Glomerular visceral epithelial cell (primary cell): ENCODE measurements around the gene LZIC.

ENCODE experiments used
- DNase-seq: peaks from one replicate; pipeline ENCODE4 v3.0.0-alpha.2; 2016; ENCODE audit errors: extremely low spot score

Gene LZIC

GRCh38 chr1:9910423-9911178, 32.6 kb downstream of the LZIC start:
- DNase-seq = peak; percentile 99

DNA sequence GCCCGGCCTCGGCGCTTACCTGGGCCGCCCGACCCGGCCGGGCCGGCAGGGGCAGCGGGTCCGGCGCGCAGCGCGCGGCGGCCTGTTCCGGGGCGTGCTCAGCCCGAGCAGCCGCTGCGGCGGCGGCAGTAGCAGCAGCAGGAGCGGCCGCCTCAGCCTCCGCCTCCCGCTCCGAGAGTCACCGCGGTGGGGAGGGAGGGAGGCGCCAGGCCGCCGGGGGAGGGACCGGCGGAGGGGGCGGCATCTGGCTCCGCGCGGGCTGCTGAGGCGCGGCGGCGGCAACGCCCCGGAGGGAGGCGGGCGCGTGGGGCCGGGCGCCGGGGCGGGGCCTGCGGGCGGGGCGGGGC, 33.1 kb downstream of the LZIC start, which contains the start of gene CTNNBIP1:
TSS of gene CTNNBIP1 (minus strand) at position 194 of the 347 bp plus-strand sequence. CDS start 38,205 bp downstream, outside the sequence.
- no peak for DNase-seq

- peak; percentile 37 for DNase-seq
These were observed 33.8 kb downstream of the LZIC start for GRCh38 chr1:9909234-9910046.

GRCh38 chr1:9908871-9909233, 34.3 kb downstream of the LZIC start:
- DNase-seq = no peak

DNA sequence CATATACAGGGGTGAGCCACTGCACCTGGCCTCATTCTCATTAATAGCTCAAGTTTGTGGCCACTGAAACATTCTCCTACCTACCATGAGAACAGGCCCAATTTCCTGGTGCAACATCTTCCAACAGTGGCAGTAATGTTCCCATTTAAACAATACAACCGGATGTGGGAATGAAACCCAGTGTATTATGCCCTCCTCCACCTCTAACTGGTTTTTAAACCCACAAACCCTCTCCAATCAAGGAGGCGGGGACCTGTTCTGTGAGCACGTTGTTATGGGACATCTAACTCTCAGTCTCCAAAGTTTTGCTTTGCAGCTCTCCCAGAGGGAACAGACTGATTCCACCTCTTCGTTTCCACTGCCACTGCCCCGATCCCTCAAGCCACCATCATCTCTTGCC, 35.8 kb downstream of the LZIC start:
- no peak for DNase-seq

DNA sequence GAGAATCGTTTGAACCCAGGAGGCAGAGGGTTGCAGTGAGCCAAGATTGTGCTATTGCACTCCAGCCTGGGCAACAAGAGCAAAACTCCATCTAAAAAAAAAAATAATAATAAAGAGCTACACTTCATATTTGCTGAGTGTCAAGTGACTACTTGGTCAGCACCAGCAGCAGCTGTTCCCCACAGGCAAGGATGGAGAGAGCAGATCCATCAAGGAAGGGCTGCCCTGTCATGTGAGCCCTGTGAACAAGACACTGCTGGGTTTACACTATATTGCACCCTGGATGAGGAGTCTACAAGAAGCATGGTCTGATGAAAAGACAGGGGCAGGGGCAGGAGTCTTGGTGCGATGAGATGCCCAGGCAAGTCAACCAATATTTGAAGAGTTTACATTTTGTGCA, 36.7 kb downstream of the LZIC start:
- DNase-seq = no peak

- peak; percentile 45 for DNase-seq
These were observed 38.2 kb downstream of the LZIC start for GRCh38 chr1:9905010-9905409.

DNA sequence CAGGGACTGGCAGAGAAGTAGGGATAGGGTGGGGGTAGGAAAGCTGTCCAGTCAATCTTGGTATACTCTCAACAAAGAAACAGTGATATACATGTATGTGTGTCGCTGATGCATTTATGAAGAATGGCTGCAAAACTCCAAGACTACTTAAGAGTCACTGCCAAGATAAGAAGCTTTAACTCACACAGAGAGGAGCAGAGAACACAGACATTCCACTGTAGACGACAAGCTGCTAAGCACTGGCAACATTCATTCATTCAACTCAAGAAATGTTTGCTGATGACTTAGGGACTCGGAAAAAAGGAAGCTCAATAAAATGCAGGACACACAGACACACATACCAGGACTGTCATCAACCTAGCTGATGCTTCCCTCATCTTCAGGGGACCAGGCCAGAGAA, 38.6 kb downstream of the LZIC start:
- DNase-seq = no peak

DNA sequence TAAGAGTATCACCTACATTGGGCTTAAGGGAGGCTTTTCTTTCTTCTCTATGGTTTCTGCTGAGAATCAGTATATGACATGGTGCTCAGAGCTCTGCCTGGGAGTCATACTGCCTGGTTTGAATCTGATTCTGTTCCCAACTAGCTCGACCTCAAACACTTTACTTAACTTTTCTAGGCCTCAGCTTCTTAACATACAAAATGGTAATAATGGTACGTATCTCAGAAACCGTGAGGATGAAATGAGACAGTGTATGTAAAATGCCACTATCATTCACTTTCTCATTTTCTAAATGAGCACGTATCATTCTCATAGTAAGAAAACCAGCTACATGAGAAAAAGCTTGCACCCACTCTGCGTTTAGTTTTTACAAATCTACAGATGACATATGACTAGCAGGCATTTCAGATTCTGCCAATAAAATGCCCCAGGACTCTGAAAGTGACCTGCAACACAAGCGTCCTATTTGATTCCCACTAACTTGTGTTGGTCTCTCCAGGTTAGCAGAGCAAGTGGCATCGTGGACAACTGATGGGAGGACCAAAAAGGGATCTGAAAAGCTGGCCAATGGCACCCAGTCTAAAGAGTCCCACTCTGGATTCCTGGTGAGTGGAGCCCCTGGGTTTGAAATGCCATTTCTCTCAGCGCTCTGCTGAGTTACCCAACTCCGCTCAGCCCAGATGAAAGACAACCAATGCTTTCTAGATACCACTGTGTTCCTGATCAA, 39.2 kb downstream of the LZIC start:
- DNase-seq = no peak

- no peak for DNase-seq
These were observed 41.1 kb downstream of the LZIC start for GRCh38 chr1:9902060-9902452.

- DNase-seq = no peak
These were observed 41.8 kb downstream of the LZIC start for GRCh38 chr1:9901148-9902059.

DNA sequence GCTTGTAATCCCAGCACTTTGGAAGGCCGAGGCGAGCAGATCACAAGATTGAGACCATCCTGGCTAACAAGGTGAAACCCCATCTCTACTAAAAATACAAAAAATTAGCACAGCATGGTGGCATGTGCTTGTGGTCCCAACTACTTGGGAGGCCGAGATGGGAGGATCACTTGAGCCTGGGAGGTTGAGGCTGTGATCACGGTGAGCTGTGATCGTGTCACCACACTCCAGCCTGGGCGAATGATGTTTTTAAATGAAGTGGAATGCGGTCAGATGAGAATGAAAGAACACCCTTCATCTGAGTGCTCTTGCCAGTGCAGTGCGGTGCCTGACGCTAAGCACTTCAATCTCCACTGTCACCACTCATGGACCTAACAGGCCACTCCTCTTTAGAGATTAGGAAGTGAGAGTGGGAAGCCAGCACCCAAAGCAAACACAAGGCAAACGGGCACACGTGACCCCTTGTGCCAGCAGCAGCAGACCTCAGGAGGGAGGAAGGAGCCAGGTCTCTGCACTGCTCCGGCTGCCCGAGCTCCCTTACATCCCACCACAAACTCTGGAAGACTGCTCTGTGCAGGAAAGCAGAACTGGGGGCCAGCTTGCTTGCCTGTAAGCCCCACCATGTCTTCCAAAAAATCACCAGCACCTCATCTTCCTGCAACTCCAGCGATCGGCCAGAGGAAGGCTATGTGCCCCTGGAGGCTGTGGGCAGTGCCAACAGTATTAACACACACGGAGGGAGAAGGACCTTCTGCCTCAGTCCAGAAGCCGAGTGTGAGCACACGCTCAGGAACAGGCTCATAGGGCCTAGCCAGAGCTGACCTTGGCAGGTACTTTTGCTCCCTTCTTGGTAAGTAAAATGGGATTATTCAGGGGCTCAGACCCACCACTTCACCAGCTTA, 42.8 kb downstream of the LZIC start:
- DNase-seq = no peak

- peak; percentile 58 for DNase-seq
These were observed 49.1 kb downstream of the LZIC start for GRCh38 chr1:9894115-9894514.

- peak; percentile 75 for DNase-seq
These were observed 50.3 kb downstream of the LZIC start for GRCh38 chr1:9892563-9893528.

DNA sequence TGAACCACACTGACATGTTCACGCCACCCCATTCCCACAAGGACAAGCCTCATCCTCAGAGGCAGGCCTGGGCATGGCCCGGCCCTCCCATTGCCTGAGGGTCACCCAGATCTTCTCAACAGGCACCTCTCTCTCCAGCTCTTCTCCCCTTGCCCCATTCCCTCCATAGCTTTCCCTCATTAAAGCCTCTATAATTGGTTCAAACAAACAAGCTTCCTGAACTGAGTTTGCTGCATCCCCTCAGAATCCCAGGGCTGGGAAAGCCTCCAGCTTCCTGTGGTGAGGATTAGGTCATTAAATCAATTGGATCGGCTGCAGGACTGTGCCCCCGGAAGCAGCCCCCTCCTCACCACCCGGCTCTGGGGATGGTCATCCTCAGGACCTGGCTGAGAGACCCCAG, 52.0 kb downstream of the LZIC start:
- no peak for DNase-seq

- DNase-seq = peak; percentile 94
These were observed 52.9 kb downstream of the LZIC start for GRCh38 chr1:9890224-9890731.

- no peak for DNase-seq
These were observed 53.8 kb downstream of the LZIC start for GRCh38 chr1:9889411-9889810.

GRCh38 chr1:9888886-9889285, 54.3 kb downstream of the LZIC start:
- no peak for DNase-seq

DNA sequence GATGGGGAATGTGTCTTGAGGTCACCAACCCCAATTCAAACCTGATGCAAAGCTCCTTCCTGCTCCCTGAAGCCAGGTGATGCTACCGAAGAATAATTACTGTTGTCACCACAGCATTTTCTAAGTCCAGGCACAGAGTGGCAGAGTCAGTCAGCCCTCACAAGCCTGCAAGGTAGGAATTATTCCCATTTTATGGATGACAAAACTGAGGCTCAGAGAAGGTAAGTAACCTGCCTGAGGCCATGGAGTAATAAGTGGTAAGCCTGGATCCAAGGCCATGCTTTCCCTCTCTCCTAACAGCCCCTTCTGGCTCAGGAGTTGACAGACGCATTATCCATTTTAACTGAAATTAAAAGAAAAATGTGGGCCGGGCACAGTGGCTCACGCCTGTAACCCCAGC, 56.1 kb downstream of the LZIC start:
- no peak for DNase-seq
